Measurements from ENCODE around the gene EMC8.

The EMC8 gene

GRCh38 chr16:85781695-85782370, 17.5 kb downstream of the EMC8 start:
- DNase-seq: no peak

- no peak for DNase-seq
Measured at GRCh38 chr16:85781156-85781555, 18.2 kb downstream of the EMC8 start.

- no peak for DNase-seq
Measured at GRCh38 chr16:85780281-85780680, 19.1 kb downstream of the EMC8 start.

GRCh38 chr16:85778873-85779272, 20.5 kb downstream of the EMC8 start:
- DNase-seq: peak; percentile 36

GRCh38 chr16:85777583-85778310, 21.6 kb downstream of the EMC8 start:
- DNase-seq: no peak

GRCh38 chr16:85774811-85775210, 24.5 kb downstream of the EMC8 start:
- no peak for DNase-seq

- no peak for DNase-seq
Measured at GRCh38 chr16:85774136-85774535, 25.2 kb downstream of the EMC8 start.

GRCh38 chr16:85773044-85773443, 26.3 kb downstream of the EMC8 start:
- DNase-seq: no peak

GRCh38 chr16:85770741-85771140, 28.6 kb downstream of the EMC8 start:
- DNase-seq: no peak

- DNase-seq: no peak
Measured at GRCh38 chr16:85768199-85768598, 31.1 kb downstream of the EMC8 start.

- DNase-seq: no peak
Measured at GRCh38 chr16:85767531-85767930, 31.8 kb downstream of the EMC8 start.

- no peak for DNase-seq
Measured at GRCh38 chr16:85765767-85766166, 33.6 kb downstream of the EMC8 start.

GRCh38 chr16:85765211-85765610, 34.1 kb downstream of the EMC8 start:
- no peak for DNase-seq

GRCh38 chr16:85763616-85764015, 35.7 kb downstream of the EMC8 start:
- DNase-seq: no peak

- DNase-seq: no peak
Measured at GRCh38 chr16:85762970-85763369, 36.4 kb downstream of the EMC8 start.

GRCh38 chr16:85761861-85762260, 37.5 kb downstream of the EMC8 start:
- DNase-seq: no peak

- peak; percentile 36 for DNase-seq
Measured at GRCh38 chr16:85759631-85760419, 39.5 kb downstream of the EMC8 start.

- DNase-seq: no peak
Measured at GRCh38 chr16:85759136-85759535, 40.2 kb downstream of the EMC8 start.

GRCh38 chr16:85757341-85757822, 42.0 kb downstream of the EMC8 start:
- peak; percentile 19 for DNase-seq

- no peak for DNase-seq
Measured at GRCh38 chr16:85755929-85756768, 43.2 kb downstream of the EMC8 start.

GRCh38 chr16:85754413-85754812, 44.9 kb downstream of the EMC8 start:
- DNase-seq: no peak

GRCh38 chr16:85753976-85754375, 45.4 kb downstream of the EMC8 start:
- no peak for DNase-seq

- no peak for DNase-seq
Measured at GRCh38 chr16:85753559-85753958, 45.8 kb downstream of the EMC8 start.
